ENCODE data around the gene UST. TPM values are rescaled to one million over a fixed set of nuclear protein-coding genes. Genes with fewer than 3 reads are reported as not detected.
"Not testable (repeated sequence)": the region's sequence is repeated elsewhere in the genome, so short reads cannot be mapped to it uniquely, and the experiment has no call there.

UST gene
- total RNA-seq, 1 donor from 2014 or later = 0.32 TPM

DNA sequence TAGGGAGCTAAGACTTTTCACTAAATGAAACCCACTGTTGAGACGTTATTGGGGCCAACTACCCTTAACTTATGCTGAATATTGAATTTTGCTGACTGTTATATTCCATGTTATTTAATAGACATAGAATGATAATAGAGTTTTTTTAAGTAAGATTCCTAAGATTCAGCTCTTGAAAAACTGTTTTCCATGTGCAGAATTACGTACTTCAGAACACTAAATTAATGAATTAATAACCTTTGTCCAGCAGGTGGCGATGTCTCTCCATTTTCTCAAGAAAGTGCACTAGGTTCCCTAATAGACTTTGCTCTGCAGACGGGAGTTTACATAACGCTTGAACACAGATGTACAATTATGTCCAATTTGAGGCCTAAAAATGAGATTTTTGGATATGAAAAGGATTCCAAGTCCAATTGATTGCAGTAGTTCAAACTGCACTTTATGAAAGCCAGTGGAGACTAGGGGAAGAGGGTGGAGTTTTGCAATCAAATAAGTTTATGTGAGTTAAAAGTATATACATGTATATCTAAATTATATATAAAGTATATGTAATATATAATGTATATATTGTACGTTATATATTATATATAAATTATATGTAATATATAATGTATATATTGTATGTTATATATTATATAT, 282.1 kb downstream of the UST start:
- intact Hi-C loops (cut with micrococcal nuclease) = loop anchor here (1.0 to 10.0 kb wide), 10 partner anchors 33 to 538 kb away; partner anchors contain the start of genes GINM1, PPIL4 and UST

GRCh38 chr6:149031201-149031858, 284.5 kb downstream of the UST start:
- intact Hi-C loops (cut with micrococcal nuclease) = loop anchor here (5.0 kb wide), 2 partner anchors 616 to 971 kb away; partner anchors contain the start of gene KATNA1

- intact Hi-C loops (cut with micrococcal nuclease) = loop anchor here (1.0 to 5.0 kb wide), 6 partner anchors 117 to 970 kb away; partner anchors contain the start of gene KATNA1
Observed at GRCh38 chr6:149031859-149032598, 285.2 kb downstream of the UST start.

- intact Hi-C loops (cut with micrococcal nuclease) = loop anchor here (1.0 to 5.0 kb wide), 9 partner anchors 14 to 969 kb away; partner anchors contain the start of gene KATNA1
Observed at GRCh38 chr6:149032599-149033405, 286.0 kb downstream of the UST start.

GRCh38 chr6:149033454-149033853, 286.6 kb downstream of the UST start:
- intact Hi-C loops (cut with micrococcal nuclease) = loop anchor here (1.0 to 5.0 kb wide), 6 partner anchors 14 to 969 kb away; partner anchors contain the start of gene KATNA1

- intact Hi-C loops (cut with micrococcal nuclease) = no loop called here
Observed at GRCh38 chr6:149035766-149036165, 288.9 kb downstream of the UST start.

- intact Hi-C loops (cut with micrococcal nuclease) = no loop called here
Observed at GRCh38 chr6:149037051-149037671, 290.3 kb downstream of the UST start.

DNA sequence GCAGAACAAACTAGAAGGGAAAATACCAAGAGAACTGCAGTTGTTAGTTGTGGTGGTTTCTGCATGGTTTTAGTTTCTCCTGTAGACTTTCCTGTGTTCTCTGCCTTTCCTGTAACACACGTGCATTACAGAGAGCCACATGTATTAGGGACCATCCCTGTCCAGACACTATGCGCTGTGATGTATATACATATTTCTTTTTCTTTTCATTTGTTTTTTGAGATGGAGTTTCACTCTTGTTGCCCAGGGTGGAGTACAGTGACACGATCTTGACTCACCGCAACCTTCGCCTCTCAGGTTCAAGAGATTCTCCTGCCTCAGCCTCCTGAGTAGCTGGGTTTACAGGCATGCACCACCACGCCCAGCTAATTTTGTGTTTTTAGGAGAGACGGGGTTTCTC, 292.2 kb downstream of the UST start:
- intact Hi-C loops (cut with micrococcal nuclease) = not testable (repeated sequence)

GRCh38 chr6:149041953-149042352, 295.1 kb downstream of the UST start:
- intact Hi-C loops (cut with micrococcal nuclease) = no loop called here

GRCh38 chr6:149043476-149044130, 296.8 kb downstream of the UST start:
- intact Hi-C loops (cut with micrococcal nuclease) = no loop called here

- intact Hi-C loops (cut with micrococcal nuclease) = no loop called here
Observed at GRCh38 chr6:149044528-149044927, 297.7 kb downstream of the UST start.

- intact Hi-C loops (cut with micrococcal nuclease) = no loop called here
Observed at GRCh38 chr6:149045404-149045803, 298.6 kb downstream of the UST start.

DNA sequence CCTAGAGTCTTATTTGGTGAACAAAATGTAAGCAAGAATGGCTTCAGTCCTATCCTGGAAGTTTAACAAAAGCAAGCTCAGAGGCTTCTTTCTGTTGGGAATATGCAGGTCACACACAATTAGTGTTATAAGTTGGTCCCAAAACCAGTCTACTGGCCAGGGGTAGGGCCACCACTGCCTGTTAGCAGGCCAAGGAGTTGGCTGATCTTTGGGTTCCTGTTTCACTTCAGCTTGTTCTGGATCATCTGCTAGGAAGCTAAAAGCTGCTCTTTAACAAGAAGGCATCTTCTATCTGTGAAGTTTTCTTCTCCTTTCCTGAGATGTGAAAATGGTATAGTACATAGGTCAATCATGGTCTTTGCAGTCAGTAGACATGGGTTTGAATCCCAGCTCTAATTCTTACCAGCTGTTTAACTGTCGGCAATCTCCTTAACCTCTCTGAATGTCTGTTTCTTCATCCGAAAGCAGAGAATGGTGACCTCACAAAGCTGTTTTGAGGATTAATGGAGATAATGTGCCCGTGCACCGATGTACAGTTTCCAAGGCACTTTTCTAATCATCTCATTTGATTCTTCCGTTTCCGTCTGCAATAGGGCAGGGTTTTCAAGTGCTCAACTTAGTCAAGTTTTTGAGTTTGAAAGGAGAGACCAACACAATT, 299.5 kb downstream of the UST start:
- intact Hi-C loops (cut with micrococcal nuclease) = no loop called here

DNA sequence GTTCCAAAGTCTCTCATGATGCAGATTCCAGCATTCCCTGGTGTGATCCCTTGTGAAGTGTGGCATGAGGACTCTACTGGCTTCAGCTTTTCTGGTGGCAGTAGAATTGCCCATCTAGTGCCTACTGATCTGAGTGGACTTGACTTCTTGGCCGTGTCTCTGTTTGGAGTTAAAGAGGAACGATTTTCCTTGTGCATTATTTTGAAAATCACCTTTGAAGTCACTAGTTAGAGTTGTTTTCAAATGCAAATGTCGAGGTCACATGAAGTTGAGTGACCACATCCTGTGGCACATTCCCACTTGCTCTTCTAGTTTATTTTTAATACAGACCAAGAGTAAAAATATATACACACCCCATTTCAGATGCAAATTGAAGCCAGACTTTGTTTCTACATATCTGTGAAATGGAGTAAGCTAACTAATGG, 300.0 kb downstream of the UST start:
- intact Hi-C loops (cut with micrococcal nuclease) = loop anchor here (1.0 kb wide), 2 partner anchors 13 to 14 kb away; no protein-coding TSS in a partner anchor

DNA sequence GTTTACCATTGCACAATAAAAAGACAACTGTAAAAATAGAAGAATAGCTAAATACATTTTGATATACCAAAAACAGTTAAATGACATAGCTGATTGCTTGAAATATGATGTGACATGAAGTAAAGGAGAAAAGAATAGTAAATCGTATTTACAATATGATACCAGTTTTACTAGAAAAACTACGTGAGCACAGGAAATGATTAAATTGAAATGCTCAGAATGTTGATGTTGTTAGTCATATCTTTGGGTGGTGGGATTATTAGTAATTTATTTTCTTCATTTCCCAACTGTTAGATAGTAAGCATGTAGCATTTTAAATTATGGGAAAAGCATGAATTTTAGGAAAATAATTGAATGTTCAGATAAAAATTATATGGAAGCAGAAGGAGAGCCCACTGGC, 302.4 kb downstream of the UST start:
- intact Hi-C loops (cut with micrococcal nuclease) = no loop called here

GRCh38 chr6:149050160-149050559, 303.3 kb downstream of the UST start:
- intact Hi-C loops (cut with micrococcal nuclease) = no loop called here

DNA sequence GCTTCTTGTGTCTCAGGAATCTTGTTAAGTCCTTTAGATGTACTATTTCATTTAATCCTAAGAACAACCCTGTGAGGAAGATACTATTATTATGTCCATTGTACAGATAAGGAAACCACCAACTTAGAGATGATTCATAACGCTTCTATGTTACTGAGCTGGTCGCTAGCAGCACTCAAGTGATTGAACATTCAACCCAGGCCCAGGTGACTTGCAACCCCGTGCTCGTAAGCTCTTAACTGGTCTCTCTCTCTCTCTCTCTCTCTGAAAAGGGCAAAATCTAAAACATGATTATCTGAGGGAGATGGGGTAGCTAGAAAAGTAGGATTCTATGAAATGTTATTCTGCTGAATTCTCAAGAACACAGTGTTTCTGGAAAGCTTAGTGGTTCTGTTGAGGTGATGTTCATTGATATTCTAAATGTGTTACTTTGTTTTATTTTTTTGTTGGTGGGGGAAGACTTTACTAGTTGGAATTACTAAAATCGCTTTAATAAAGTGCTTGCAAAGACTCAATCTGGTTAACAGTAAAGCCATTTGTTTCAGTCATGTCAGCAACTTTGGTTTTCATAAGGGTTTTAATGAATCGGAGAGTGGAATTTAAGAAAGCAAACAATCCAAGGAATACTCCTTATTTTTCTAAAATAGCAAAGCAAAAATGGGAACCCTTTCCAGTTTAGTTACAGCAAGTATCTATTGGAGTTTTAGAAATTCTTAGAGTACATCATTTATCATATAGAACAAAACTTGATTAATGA, 305.7 kb downstream of the UST start:
- intact Hi-C loops (cut with micrococcal nuclease) = no loop called here

GRCh38 chr6:149053848-149054558, 307.2 kb downstream of the UST start:
- intact Hi-C loops (cut with micrococcal nuclease) = no loop called here
